ENCODE data around the gene TEX51.

Gene TEX51

DNA sequence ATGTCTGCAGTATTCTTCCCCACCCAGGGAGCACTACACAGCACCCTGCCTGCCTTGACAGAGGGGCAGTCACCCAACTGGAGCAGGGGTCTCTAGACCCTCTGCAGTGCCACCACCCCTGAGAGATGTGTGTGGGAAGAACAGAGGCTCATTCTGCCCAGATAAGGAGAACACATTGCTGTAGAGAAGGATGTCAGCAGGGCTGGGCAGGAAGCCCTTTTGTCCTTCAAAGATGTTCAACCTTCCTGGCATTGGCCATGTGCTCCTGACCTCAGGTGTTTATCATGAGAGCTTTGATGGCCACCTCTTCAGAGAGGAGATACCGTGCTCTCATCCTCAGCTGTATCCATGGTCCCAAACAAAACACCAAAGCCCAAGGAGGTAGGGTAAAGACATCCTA, 4.6 kb upstream of the TEX51 start:
- DNase-seq = no peak

DNA sequence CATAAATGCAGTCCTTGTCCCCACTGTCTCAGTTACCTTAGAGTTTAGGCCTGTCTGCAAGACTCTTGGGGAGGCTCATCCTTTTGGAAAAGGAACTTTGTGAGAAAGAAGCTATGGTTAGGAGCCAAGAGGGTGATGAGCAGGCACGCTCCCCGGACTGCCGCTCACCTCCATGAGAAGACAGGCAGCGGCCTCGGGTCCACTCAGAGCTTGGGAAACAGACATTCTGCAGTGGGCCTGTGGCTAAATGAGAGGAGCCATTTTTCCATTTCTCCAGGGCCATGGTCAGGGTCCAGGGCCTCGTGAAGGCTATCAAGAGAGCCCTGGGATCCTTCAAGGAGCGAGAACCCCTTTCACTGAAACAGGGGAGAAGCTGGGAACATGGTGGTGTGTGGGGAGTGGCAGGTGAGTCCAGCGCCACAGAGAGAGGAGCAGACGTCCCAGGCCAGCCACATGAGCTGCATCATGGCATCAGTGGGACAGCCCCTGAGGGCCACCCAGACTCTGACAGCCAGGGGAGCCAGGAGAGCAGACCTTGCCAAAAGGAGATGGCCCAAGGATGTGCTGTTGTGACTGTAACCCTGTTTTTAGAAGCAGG, 4.0 kb upstream of the TEX51 start:
- DNase-seq = no peak

DNA sequence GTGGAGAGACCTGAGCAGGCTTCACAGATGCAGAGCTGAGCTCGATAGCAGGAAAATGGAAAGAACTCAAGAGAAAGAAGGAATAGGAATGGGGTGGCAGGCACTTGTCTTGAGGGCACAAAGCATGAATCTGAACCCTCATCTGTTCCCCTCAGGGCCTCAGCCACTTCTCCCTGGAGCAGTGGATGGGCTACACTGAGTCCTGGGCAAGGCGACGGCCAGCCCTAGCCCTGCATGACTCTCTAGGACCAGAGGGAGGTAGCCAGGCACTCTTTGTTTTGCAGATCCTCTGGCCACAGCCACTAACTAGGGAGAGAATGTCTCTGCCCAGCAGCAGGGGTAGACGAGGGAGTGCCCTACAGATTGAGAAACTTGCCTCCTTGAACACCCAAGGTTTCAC, 3.4 kb upstream of the TEX51 start:
- DNase-seq = no peak

DNA sequence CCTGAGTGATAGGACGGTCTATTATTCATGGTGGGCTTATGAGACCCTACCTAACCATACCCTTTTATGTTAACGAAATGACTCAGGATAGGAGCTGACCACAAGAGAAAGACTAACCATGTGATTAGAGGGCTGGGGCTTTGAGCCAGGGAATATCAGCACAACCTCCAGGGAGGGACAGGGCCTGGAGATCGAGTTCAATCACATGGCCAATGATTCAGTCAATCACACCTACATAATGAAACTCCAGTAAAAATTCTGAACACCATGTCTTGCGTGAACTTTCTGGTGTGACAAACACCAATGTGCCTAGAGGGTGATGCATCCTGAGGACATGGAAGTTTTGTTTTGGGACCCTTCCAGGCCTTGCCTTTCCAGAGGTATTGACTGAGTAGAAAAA, 2.2 kb upstream of the TEX51 start:
- no peak for DNase-seq

DNA sequence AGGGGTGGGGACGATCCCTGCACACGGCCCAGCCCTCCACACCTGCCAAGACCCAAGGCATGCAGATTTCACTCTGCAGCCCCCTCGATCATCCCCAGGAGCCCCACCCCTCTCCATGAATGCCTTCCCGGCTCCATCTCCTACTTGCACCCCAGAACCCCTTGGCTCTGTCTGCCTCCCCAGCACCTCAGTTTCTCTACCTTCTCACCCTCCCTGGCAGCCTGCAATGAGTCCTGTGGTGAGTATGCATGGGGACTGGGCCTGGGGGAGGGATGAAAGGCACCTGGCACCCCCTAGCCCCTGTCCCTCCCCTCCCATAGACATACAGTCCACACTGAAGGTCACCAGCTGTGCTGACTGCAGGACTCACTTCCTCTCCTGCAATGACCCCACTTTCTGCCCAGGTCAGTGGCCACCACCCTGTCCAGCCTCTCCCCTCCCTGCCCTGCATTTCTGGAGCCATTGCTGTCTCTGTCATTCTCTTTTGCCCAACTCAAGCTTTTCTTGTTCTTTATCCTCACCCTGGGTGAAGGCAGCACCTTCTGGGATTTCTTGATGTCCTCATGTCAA, 1.0 kb downstream of the TEX51 start:
- no peak for DNase-seq

DNA sequence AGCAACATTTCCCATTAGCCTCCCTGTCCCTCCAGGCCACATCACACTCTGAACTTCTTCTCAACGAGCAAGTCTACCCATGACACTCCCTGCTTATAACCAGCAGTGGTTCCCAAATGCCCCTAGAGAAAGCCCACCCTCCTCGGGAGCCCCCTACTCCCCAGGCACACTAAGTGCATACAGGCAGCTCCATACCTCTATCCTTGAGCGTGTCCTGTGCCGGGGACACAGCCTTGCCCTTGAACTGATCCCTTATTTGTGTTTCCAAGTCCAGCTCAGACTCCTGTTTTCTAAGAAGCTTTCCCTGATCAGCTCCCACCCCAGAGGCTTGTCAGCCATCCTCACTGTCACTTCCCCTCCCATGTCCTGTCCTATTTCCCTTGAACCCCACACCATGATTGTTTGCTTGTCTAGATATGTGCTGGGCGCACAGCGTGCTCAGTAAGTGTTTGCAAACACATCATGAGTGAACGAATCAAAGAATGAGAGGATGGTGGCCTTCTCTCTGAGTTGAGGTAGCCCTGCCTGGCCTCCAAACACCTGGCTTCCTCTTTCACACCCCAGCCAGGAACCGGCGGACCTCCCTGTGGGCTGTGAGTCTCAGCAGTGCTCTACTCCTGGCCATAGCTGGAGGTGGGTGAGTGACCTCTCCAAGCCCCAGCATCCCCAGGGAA, 2.1 kb downstream of the TEX51 start:
- DNase-seq = no peak

DNA sequence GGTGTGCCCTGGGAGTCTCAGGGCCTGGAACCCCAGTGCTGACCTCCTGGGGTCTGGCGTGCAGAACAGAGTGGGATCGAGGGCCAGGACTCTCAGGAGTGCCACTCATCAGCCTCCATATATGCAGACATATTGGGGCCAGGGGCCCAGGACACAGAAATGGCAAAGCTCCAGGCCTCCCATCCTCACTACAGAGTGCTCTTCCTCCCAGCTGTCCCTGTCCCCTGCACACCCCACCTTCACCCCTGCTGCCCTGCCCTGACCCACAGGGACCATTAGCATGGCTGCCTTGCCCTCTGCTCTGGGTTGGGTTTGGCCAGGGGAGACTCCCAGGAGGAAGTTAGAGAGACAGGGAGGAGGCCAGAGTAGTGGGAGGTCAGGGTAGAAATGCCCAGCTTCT, 2.8 kb downstream of the TEX51 start:
- DNase-seq = no peak

DNA sequence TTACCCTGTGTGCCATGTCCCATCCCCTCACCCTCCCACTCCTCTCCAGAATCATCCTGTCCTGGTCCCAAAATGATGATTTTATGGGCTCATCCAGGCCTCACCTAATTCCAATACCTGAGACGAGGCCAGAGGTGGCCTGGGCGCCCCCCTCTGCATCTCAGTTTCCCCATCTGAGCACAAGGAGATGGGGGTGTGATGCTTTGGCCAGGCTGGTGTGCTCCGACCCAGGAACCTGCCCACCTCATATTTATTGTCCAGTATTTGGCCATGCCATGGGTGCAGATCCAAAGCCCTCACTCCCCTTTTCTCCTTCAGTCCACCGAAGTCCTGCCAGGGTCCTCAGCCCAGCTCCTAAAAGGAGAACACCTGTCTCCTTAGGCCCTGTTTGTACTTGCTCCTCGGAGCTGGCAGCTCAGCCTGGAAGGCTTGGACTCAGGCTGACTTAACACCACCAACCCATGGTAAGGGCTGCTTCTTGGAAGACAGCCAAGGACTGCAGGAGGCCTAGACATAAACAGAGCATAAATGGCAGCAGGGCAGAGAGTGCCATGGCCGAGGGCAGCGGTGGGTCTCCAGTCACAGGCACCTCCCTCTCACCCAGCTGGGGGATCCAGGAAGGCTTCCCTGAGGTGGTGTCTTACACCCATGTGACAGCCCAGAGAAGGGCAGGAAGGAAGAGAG, 3.6 kb downstream of the TEX51 start:
- no peak for DNase-seq

DNA sequence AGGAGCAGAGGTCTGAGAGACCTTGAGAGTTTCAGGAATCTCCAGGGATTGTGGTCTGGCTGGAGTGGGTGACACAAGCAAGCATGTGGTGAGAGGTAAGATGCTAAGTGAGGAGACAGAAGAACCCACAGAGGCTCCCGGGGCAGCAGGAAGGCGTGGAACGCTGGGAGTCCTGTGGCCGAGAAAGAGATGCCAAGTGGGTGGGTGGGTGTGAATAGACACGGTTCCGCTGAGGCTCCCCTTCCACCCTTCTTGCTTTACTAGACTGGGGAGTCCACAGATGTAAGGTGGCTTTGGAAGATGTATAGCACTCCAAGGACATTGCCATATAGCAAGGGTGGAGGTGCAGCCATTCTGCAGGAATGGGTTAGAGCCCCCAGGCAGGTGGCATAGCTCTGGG, 4.2 kb downstream of the TEX51 start:
- DNase-seq = no peak

DNA sequence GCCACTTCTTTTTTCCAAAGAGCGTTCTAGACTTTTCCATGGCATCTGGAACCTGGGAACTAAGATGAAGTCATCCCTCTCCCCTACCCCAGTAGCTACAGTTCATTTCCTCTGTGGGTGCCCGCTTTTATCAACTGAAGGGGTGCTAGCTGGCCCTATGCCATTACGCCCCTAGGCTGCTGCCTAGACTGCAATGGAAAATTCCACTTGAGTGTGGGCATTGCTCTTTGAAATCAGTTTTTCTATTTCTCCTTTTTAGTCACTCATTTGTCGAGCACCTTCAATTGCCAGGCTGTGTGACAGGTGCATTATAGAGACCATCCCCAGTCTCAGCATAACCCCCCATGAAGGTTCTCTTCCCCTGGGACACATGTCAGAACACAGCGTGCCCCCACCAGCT, 7.3 kb downstream of the TEX51 start:
- DNase-seq = no peak

DNA sequence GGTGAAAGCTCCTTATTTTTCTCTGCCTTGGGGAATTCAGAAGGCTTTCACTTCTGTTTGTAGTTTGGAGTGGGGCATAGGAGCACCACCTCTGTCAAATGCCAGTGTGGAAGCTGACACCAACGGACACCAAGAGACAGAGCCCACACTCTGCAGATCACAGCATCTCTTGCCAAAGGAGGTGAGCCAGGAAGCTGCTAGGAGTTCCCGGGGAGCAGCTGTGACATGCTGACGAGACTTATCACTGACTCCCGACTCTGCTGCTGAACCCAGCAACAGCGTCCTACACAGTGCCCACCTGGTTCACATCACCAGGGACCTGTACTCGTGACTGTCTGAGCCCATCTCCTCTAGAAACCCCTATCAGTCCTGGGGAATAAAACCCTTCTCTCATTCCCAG, 8.1 kb downstream of the TEX51 start:
- no peak for DNase-seq

DNA sequence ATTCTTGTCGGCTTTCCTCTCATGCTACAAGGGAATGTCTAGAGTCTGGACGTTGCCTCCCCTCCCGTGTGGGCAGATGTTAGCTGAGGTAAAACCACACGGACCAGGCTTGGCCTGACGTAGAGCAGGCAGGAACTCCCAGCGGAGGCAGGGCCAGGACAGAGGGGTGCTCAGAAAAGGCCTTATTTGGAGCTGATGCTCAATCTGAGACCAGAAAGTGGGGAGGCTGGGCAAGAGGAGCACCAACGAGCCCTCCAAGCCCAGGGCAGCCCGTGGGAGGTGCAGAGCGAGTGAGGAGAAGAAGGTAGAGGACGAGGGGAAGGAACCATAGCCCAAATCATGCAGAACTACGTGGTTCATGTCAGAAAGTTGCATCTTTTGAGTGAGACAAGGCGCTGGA, 9.0 kb downstream of the TEX51 start:
- DNase-seq = no peak

DNA sequence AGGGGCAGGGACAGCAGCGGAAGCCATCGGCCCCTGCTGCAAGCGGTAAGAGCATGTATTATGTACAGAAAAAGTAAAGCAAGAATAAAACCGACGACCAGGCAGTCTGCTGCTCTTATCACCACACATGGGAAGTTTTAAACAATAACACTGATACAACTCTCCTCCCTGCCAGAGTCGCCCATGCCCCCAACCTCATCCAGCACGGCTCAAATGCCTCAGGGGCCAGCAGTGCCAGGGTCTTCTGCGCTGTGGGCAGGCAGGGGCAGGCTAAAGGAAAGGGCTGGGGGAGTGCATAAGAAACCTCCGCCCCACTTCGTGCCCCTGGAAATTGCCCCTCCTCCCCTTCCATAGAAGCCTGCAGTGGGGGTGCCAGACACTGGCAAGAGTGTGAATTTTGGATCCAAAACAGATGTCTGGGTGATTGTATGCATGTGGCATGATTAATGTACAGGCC, 10.1 kb downstream of the TEX51 start:
- DNase-seq = no peak

DNA sequence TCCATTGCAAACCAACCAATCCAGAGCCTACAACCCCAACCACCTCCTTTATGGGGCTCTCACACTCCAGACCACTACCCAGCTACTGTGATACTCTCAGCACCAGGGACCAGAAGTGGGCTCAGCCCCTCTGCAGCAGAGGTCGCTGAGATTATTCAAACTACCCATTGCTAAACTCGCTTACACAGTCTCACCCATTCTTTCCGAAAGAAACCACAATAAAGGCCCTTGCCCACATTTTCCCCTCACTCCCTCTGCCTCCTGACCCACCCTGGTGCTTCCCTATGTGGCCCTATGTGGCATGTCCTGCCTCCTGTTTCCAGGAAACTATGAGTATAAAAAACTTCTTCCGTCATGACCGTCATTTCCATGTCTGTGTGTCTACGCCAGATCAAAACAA, 10.7 kb downstream of the TEX51 start:
- DNase-seq = no peak

DNA sequence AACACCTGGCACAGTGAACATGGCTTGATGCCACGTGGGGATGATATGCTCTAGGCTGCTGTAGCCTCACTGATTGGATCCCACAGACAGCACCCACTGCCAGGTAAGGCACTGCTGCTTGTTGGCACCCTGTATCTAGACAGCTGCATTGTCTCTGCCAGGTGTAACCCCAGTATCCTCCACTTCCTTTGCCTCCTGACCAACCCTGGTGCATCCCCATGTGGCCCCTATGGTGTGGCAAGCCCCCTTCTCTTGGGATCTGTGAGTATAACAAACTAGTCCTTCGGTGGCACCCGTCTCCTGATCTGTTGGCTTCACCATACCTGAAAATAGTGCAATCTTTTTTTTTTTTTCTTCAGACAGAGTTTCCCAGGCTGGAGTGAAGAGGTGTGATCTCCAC, 11.1 kb downstream of the TEX51 start:
- no peak for DNase-seq

DNA sequence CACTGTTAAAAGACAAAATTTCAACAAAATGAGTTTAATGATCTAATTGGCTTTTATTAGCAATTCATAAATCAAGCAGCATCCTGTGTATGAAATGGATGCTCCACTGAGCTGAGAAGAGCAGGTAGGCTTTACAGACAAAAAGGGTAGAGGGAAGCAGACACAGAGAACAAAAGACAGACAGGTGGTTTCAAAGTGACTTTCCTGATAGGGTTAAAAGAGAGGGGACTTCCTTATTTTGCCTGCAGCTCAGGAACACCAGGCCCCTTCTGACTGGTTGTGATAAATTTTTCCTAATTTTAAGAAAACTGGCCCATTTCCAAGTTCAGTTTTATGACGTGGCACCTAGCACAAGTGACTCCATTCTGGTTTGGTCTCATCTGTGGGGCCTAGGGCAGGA, 11.9 kb downstream of the TEX51 start:
- no peak for DNase-seq

DNA sequence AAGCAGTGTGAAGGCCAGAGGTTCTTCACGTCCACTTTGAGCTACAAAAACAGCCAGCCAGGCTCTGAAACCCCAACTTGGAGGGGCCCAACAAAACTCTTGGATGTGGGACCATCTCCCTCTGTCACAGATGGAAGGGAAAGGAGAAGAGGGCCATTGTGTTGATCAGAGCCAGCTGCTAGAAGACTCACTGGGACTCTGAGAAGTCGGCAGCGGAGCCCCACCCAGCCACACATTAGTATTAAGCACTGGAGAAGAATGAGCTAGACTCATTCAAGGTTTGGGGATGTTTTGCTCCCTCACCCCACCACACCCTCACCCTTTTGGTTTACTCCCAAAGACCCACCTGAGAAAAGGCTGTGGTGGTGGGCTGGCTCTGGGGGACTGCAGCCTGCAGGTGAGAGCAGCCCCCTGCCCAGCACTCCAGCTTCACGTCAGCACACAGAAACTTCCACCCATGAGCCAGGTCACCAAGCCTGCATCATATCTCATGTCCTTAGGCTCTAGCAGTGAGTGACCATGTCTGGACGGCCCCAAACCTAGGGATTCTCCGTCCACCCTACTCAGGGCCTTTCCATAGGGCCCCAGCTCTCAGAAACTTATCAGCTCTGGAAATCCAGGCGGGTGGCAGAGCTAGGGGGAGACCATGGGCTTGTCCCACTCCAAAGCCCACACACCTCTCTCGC, 12.6 kb downstream of the TEX51 start:
- DNase-seq = no peak

DNA sequence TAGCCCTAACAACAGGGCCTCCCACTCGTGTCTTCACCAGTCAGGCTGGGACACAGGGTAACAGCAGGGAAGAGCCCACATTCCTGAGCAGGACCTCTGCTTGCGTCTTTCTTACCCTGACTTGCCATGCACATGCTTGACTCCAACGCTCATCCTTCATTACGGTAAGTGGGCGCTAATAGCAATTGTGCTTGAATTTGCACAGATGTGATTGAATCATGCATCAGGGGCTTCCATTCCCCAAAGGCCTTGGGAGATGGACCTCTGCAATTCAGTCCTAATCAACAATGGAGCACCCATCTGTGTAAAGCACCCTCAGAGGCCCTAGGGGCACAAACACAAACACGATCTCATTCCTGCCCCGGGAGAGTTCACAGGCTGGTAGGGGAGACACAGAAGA, 13.5 kb downstream of the TEX51 start:
- DNase-seq = no peak

DNA sequence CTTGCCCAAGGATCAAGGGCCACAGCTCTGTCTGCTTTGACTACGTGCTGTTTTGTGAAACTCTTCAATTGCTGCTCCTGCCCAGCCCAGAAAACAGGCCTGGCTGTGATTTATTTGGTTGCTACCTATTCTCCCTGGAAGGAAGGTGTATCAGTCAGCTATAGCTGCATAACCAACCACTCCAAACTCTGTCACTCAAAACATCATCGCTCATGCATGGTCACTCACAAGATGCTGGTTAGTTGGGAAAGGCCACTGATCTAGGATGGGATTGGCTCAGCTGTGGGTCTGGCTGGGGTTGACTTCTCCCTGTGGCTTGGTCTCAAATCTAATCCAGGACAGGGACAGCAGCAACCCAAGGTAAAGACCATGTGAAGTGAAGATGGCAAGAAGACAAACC, 14.6 kb downstream of the TEX51 start:
- no peak for DNase-seq

DNA sequence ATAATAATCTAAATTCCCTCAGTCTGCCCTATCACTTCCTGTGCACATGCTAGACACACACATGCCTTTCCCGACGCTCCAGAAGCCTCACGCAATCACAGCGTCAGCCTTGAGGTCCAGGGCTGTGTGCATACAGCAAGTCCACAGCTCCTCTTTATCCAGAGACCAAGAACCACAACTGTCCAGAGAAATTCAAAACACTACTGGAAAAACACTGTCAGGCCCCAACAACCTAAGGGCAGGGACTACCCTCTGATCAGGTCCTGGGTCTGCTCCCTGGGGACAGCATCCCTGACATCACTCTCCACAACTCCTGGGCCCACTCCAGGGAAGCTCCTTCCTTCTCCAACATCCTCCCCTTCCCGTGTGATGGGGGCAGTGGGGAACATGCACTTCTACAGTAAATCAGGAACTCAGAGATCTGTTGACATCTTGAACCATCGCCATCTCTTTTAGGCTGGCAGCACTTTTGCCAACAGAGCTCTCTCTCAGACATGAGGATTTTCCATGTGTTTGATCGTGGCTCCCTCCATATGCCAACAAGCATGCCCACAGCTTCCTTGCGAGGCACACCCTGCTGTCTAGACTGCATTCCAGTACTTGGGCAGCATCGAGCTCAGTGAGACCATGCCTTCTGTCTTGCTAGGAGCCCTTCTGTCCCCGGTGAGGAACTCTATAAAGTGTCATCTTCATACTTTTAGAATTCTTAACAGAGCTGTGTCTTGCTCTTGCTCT, 15.4 kb downstream of the TEX51 start:
- DNase-seq = no peak

DNA sequence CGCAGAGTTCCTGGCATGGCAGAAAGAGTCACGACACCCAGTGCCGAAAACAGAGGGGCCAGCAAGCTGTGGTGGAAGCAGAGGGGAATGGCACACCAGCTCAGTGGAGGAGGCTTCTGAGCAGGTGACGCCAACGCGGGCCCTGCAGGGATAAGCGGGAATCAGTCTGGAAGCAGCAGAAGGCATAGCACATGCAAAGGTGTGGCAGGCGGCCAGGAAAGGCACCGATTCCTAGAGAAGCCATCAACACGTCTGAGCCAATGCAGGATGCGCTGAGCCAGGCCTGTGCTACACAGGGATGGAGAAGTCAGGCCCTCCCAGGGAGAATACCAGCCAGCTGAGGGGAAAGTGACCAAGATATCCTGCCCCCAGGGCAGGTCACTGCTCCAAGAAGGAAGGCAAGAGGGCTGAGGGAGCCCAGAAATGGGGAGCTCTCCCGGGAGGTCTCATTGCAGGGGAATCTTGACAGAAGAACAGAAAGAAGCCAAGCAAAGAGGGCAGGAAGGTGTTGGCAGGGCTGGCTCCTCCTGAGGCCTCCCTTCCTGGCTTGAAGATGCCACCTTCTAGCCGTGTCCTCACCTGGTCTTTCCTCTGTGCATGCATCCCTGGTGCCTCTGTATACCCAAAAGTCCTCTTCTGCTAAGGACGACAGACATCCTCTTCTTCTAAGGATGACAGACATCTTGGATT, 16.3 kb downstream of the TEX51 start:
- DNase-seq = no peak

DNA sequence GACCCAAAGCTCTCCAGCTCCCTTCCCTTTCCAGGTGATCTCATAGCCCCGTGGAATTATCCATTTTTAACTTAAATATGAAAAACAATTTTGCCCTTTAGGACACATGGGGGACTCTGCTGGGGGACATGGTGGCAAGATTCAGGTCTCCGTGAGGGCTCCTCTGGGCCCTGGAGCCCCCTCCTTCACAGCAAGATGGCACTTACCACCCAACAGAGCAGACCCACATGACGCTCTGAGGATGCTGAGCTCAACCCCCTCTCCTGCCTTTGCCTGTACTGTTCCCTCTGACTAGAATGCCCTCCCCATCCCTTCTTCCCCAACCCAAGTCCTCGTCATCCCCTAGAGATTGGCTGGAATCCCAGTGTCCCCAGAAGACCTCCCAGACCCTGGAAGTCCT, 17.2 kb downstream of the TEX51 start:
- no peak for DNase-seq

Data from NK-92 treated with Interleukin-12 subunit alpha and Interleukin-12 subunit beta, amount 100 ng/mL, for 24 hours (cell line).